Ovary (tissue), 9 donors: Measurements from ENCODE around the gene DACT2. TPM values are rescaled to one million over a fixed set of nuclear protein-coding genes. Genes with fewer than 3 reads are reported as not detected.

Source experiments
- DNase-seq, 5 donors: peaks; one replicate each; pipeline ENCODE4 v3.0.0-alpha.2; 2019 to 2020
- H3K27ac ChIP-seq, 2 donors: fragments of 200-600 bp; one replicate each; pipeline versions ENCODE4 v1.5.1 to v1.8.0; 2019 to 2022
- H3K27me3 ChIP-seq: fragments of 200-600 bp; one replicate; pipeline ENCODE4 v1.8.0; 2022
- H3K36me3 ChIP-seq: fragments of 200-600 bp; sonication (generic); one replicate; pipeline ENCODE4 v1.5.1; 2019
- H3K4me1 ChIP-seq: one replicate; pipeline ENCODE4 v1.8.1; 2013; ENCODE audit warnings: mild to moderate bottlenecking, moderate library complexity; ENCODE audit not compliant: insufficient read depth
- H3K4me3 ChIP-seq: fragments of 200-600 bp; sonication (generic); one replicate; pipeline ENCODE4 v1.5.1; 2017
- H3K9me3 ChIP-seq, 2 donors: fragments of 200-600 bp in 1 of 2; sonication (generic) in 1 of 2; one replicate each; pipeline versions ENCODE4 v1.5.1 to v1.8.1; 2013 to 2019; ENCODE audit warnings: mild to moderate bottlenecking in 1 of 2, moderate library complexity in 1 of 2
- EP300 ChIP-seq: sonication (generic); formaldehyde crosslinking; IDR thresholded peaks from one replicate; pipeline ENCODE4 v1.6.1; 2017; ENCODE audit warnings: antibody characterized with exemption
- POLR2A ChIP-seq: fragments of 450-650 bp; IDR thresholded peaks from one replicate; pipeline ENCODE4 v1.6.1; 2017; ENCODE audit warnings: antibody characterized with exemption, mild to moderate bottlenecking, moderate library complexity
- WGBS, 3 donors: extraction: QIAGEN DNeasy Blood & Tissue Kit in 1 of 3; methylation state at CpG; one replicate each; pipeline versions ENCODE4 v1.1.5 to v1.1.7; 2013 to 2017; 5-methylcytosine and 5-hydroxymethylcytosine counted together
- intact Hi-C, 4 donors: fragments of 100-400 bp; cut with DNase I; formaldehyde crosslinking; loops; one replicate each; pipeline versions ENCODE4 v1.11.0 to v1.15.1; 2022 to 2023
- polyA plus RNA-seq, 2 donors: library from polyadenylated mRNA; stranded (reverse); fragments of 200-250 nt in 1 of 2; fragments of 350-450 nt in 1 of 2; fragmentation: Illumina TruSeq in 1 of 2; extraction: RNeasy Lipid Tissue Mini Kit (QIAGEN cat#74804) in 1 of 2; gene quantifications; one replicate each; pipeline ENCODE4 v1.2.3, GENCODE V29; 2013 to 2014
- total RNA-seq, 7 donors: library from RNA; depleted of rRNA in 2 of 7; stranded (reverse); fragments of >200 nt in 2 of 7; fragmentation: NEBNext Ultra II Directional in 3 of 7; extraction: Animal tissue kit (Norgen Biotek cat#: 25700) in 3 of 7; gene quantifications; one replicate each; pipeline versions ENCODE4 v1.1.0 to v1.2.4, GENCODE V29; 2016 to 2023
- TF ChIP-seq, protein P1 (sequence below), 3 donors: fragments of 450-650 bp in 2 of 3; fragments of 200-600 bp in 1 of 3; IDR thresholded peaks; one replicate each; pipeline versions ENCODE4 v1.5.1 to v1.8.0; 2016 to 2022; ENCODE audit warnings: antibody characterized with exemption in 3 of 3, mild to moderate bottlenecking in 1 of 3
- donor health status: DM: no; HTN: no; CAD: no; lungs with moderate emphysema.
- donor health status: DM: no; HTN: no; CAD: no.
- donor health status: Bipolar disorder and iron deficiency.
- donor health status: DM: yes; HTN: yes; CAD: no.
- donor health status: DM: no; HTN: no; CAD: no.
- donor health status: DM: yes; HTN: yes; CAD: no.

The DACT2 gene
- total and polyA plus RNA-seq, 9 donors = 0.17 to 4.4 (median 0.71) TPM; not detected in 2

DNA sequence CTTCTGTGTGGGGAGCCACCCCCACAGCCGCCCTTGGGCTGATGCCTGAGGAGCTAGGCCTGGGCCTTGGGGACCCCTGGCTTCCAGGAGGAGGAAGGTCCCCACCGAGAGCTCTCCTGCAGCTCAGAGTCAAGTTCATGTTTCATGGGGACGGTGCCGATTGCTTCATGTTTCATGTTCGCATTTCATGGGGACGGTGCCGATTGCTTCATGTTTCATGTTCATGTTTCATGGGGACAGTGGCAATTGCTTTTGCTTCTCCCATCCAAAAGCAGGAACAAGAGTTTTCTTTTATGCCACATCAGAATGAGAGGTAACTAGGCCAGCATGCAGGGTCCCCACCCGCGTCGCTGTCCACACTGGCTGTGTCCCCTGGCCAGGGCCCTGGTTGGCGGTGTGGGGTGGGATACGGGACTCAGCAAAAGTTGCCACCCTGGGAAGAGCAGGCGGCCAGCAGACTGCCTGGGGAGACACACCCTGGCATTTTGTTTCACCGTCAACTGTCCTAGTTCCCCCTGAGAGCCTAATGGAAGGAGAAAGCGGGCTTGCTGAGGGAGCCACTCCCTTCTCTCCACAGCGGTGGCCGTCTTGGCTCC, 46.0 kb downstream of the DACT2 start:
- no peaks in the 10 kb centered on the region for H3K36me3 ChIP-seq
- no peak overlapping the region for H3K4me3 ChIP-seq
- no peaks in the 10 kb centered on the region for H3K9me3 ChIP-seq
- intact Hi-C loops = no loop called here
- WGBS, 3 donors = 87 to 93% (median 90%) methylated on average over 17 of the region's 17 CpGs
- DNase-seq = no peak
- no peaks in the 10 kb centered on the region for H3K4me1 ChIP-seq
- no peaks in the 10 kb centered on the region for H3K27me3 ChIP-seq
- H3K27ac ChIP-seq = no peak overlapping the region
- TF ChIP-seq EP300 = no peak
- no peak for TF ChIP-seq POLR2A
- TF ChIP-seq, protein P1, sequence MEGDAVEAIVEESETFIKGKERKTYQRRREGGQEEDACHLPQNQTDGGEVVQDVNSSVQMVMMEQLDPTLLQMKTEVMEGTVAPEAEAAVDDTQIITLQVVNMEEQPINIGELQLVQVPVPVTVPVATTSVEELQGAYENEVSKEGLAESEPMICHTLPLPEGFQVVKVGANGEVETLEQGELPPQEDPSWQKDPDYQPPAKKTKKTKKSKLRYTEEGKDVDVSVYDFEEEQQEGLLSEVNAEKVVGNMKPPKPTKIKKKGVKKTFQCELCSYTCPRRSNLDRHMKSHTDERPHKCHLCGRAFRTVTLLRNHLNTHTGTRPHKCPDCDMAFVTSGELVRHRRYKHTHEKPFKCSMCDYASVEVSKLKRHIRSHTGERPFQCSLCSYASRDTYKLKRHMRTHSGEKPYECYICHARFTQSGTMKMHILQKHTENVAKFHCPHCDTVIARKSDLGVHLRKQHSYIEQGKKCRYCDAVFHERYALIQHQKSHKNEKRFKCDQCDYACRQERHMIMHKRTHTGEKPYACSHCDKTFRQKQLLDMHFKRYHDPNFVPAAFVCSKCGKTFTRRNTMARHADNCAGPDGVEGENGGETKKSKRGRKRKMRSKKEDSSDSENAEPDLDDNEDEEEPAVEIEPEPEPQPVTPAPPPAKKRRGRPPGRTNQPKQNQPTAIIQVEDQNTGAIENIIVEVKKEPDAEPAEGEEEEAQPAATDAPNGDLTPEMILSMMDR (IDR thresholded peaks at IDR 0.05) = no peak

DNA sequence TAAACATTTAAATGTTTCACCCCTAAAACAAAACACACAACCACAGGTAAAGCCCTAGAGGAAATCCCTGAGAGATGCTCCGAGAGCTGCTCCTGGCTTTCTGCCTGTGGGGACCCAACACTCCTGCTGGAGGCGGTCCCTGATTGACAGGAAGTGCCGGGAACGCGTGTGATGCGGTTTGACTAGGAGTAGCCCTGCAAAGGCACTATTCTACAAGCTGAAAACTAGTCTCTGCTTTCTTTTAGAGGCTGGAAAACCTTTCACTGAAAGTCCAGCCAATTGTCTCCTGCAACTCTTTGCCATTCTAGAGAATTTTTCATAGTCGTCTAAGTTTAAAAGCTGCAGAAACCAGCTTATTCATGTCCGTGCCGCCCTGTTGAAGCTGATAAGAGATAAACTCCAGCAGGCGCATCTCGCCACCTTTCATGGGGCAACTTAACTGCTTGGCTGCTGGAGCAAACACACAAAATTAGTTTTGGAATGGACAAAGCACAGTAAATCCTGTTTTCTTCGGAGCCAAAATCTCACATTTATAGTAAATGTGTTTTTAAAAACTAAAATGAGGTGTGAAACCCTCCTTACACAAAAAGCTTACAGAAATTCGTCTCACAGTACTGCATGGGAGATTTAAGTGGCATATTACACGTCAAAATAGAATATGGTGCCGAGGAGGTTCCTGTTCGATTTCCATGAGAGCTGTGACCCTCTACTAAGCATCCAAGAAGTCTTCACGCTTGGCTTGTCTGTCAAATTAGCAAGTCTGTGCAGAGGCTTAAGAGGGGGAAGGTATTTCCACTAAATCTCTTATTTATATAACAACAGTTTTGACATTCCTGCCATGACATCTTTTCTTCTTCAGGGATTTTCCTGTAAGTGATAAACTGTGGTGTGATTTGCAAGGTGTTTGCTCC, 46.9 kb downstream of the DACT2 start:
- no peaks in the 10 kb centered on the region for H3K9me3 ChIP-seq
- TF ChIP-seq POLR2A = no peak
- TF ChIP-seq, protein P1 (IDR thresholded peaks at IDR 0.05) = no peak
- TF ChIP-seq EP300 = no peak
- H3K4me1 ChIP-seq = no peaks in the 10 kb centered on the region
- DNase-seq = no peak
- 30 to 36% (median 33%) methylated on average over 17 of the region's 17 CpGs for WGBS, 3 donors
- no peaks in the 10 kb centered on the region for H3K36me3 ChIP-seq
- no peak overlapping the region for H3K4me3 ChIP-seq
- intact Hi-C loops = no loop called here
- H3K27me3 ChIP-seq = no peaks in the 10 kb centered on the region
- H3K27ac ChIP-seq = no peak overlapping the region

DNA sequence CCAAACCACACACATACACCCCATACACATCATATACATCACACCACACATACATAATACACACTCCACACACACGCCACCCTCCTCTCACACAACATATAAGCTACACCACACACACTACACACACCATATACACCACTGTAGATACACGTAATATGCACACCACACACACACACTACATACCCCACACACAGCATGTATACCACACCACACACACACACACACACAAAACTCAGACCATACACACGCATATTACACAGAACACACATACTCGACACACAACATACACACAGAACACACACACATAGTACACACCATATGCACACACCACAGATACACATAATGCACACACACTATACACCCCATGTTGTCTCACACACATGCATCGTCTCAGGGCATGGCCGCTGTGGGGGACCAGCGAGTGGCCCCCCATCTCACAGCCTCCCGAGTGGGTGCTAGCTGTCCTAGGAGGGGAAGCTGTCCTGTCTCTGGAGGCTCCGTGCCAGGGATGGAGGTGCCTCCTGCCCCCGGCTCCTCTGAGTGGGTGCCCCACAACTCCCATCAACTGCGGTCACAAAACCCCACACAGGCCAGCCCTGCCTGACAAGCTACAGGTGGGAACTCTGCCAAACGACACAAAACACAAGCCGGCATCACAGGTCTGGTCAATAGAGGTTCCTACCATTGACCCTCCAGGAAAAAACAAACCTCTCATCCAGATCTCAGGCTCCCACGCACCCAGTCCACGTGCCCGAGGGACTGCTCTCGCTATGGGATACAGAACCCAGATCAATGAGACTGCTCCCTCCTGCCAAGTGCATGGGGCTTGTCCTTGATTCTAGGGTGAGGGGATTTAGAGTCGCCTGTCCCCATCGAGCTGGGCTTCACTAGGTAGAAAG, 49.1 kb downstream of the DACT2 start:
- no peak overlapping the region for H3K27ac ChIP-seq
- 75 to 79% (median 77%) methylated on average over 19 of the region's 19 CpGs for WGBS, 3 donors
- H3K27me3 ChIP-seq = no peaks in the 10 kb centered on the region
- no peaks in the 10 kb centered on the region for H3K4me1 ChIP-seq
- intact Hi-C loops = no loop called here
- DNase-seq = no peak
- no peaks in the 10 kb centered on the region for H3K36me3 ChIP-seq
- H3K4me3 ChIP-seq = no peak overlapping the region
- no peaks in the 10 kb centered on the region for H3K9me3 ChIP-seq
- TF ChIP-seq, protein P1 (IDR thresholded peaks at IDR 0.05) = no peak
- TF ChIP-seq POLR2A (no peak), EP300 (no peak)
